Right atrium auricular region (tissue), 2 donors: ENCODE measurements around the gene SCNN1A. TPM values are rescaled to one million over a fixed set of nuclear protein-coding genes. Genes with fewer than 3 reads are reported as not detected.

Source experiments
- DNase-seq: peaks from one replicate; pipeline ENCODE4 v3.0.0-alpha.2; 2019; ENCODE audit warnings: low spot score
- H3K27ac ChIP-seq, 2 donors: fragments of 200-600 bp; sonication (generic); 1 replicate in 1 of 2; 2 replicates in 1 of 2; pipeline ENCODE4 v1.5.1; 2016 to 2019
- H3K27me3 ChIP-seq, 2 donors: fragments of 200-600 bp; sonication (generic); one replicate each; pipeline versions ENCODE4 v1.5.1 to v1.6.0; 2017 to 2019
- H3K36me3 ChIP-seq: fragments of 200-600 bp; sonication (generic); one replicate; pipeline ENCODE4 v1.5.1; 2016
- H3K4me1 ChIP-seq, 2 donors: fragments of 200-600 bp; sonication (generic); one replicate each; pipeline versions ENCODE4 v1.5.1 to v1.6.0; 2017 to 2019
- H3K4me3 ChIP-seq, 2 donors: fragments of 200-600 bp; sonication (generic); 1 replicate in 1 of 2; 2 replicates in 1 of 2; pipeline ENCODE4 v1.5.1; 2017 to 2019; ENCODE audit warnings: mild to moderate bottlenecking in 1 of 2, moderate library complexity in 1 of 2
- H3K9me3 ChIP-seq, 2 donors: fragments of 200-600 bp; sonication (generic); one replicate each; pipeline ENCODE4 v1.5.1; 2019
- CTCF ChIP-seq, 2 donors: fragments of 200-600 bp; sonication (generic); IDR thresholded peaks; one replicate each; pipeline ENCODE4 v1.5.1; 2019; ENCODE audit warnings: antibody characterized with exemption in 2 of 2
- total RNA-seq, 2 donors: library from RNA; depleted of rRNA; stranded (reverse); fragments of >200 nt; gene quantifications; one replicate each; pipeline ENCODE4 v1.1.0, GENCODE V29; 2016

SCNN1A gene
- total RNA-seq, 2 donors from 2014 or later = 2.7 to 18.7 TPM

GRCh38 chr12:6399884-6400644, 24.7 kb upstream of the SCNN1A start:
- H3K4me1 ChIP-seq = no peaks in the 10 kb centered on the region
- H3K4me3 ChIP-seq = no peak overlapping the region
- H3K27me3 ChIP-seq = no peaks in the 10 kb centered on the region
- H3K27ac ChIP-seq = no peak overlapping the region
- no peak for DNase-seq
- H3K36me3 ChIP-seq = no peaks in the 10 kb centered on the region
- H3K9me3 ChIP-seq = no peaks in the 10 kb centered on the region
- TF ChIP-seq CTCF (IDR thresholded peaks at IDR 0.05) = no peak

- Histone ChIP-seq H3K4me3 (no peak overlapping the region), H3K27me3 (no peaks in the 10 kb centered on the region), H3K9me3 (no peaks in the 10 kb centered on the region), H3K36me3 (peaks cover 3% of the 10 kb centered on the region), H3K4me1 (peaks cover 0 to 19% of the 10 kb centered on the region in 2 donors), H3K27ac (no peak overlapping the region)
- TF ChIP-seq CTCF (IDR thresholded peaks at IDR 0.05) = no peak
- no peak for DNase-seq
Observed at GRCh38 chr12:6396031-6396430, 20.7 kb upstream of the SCNN1A start.

- Histone ChIP-seq H3K9me3 (no peaks in the 10 kb centered on the region), H3K4me1 (peaks cover 0 to 19% of the 10 kb centered on the region in 2 donors), H3K4me3 (no peak overlapping the region), H3K27ac (no peak overlapping the region), H3K27me3 (no peaks in the 10 kb centered on the region), H3K36me3 (peaks cover 9% of the 10 kb centered on the region)
- no peak for TF ChIP-seq CTCF (IDR thresholded peaks at IDR 0.05)
- no peak for DNase-seq
Observed at GRCh38 chr12:6394398-6394797, 19.0 kb upstream of the SCNN1A start.

- Histone ChIP-seq H3K4me3 (no peak overlapping the region), H3K9me3 (no peaks in the 10 kb centered on the region), H3K27me3 (no peaks in the 10 kb centered on the region), H3K27ac (peak overlapping the region; percentile 74 to 78), H3K36me3 (peaks cover 21% of the 10 kb centered on the region), H3K4me1 (peaks cover 0 to 19% of the 10 kb centered on the region in 2 donors)
- TF ChIP-seq CTCF (IDR thresholded peaks at IDR 0.05) = no peak
- no peak for DNase-seq
Observed at GRCh38 chr12:6393109-6393508, 17.7 kb upstream of the SCNN1A start.

GRCh38 chr12:6392504-6392903, 17.1 kb upstream of the SCNN1A start:
- TF ChIP-seq CTCF (IDR thresholded peaks at IDR 0.05) = no peak
- peak overlapping the region; percentile 74 to 78 for H3K27ac ChIP-seq
- peaks cover 0 to 19% of the 10 kb centered on the region in 2 donors for H3K4me1 ChIP-seq
- H3K36me3 ChIP-seq = peaks cover 27% of the 10 kb centered on the region
- H3K27me3 ChIP-seq = no peaks in the 10 kb centered on the region
- H3K4me3 ChIP-seq = no peak overlapping the region
- H3K9me3 ChIP-seq = no peaks in the 10 kb centered on the region
- no peak for DNase-seq

- H3K9me3 ChIP-seq = no peaks in the 10 kb centered on the region
- H3K4me1 ChIP-seq = peaks cover 0 to 24% of the 10 kb centered on the region in 2 donors
- peaks cover 37% of the 10 kb centered on the region for H3K36me3 ChIP-seq
- no peak overlapping the region for H3K4me3 ChIP-seq
- peak overlapping the region; percentile 0 to 5 for H3K27ac ChIP-seq
- no peak for DNase-seq
- no peak for TF ChIP-seq CTCF (IDR thresholded peaks at IDR 0.05)
- no peaks in the 10 kb centered on the region for H3K27me3 ChIP-seq
Observed at GRCh38 chr12:6391013-6391412, 15.7 kb upstream of the SCNN1A start.
